Heart left ventricle (tissue), 16 donors: ENCODE results near the gene FAM181A. TPM values are rescaled to one million over a fixed set of nuclear protein-coding genes. Genes with fewer than 3 reads are reported as not detected.

ENCODE experiments used
- ATAC-seq, 4 donors: fragments of 200-7000 bp; cut with Tn5 transposase; one replicate each; pipeline ENCODE4 v1.9.1; 2020 to 2022; ENCODE audit warnings: moderate library complexity in 4 of 4, mild to moderate bottlenecking in 3 of 4, moderate number of reproducible peaks in 1 of 4
- DNase-seq, 5 donors: peaks; one replicate each; pipeline ENCODE4 v3.0.0-alpha.2; 2020
- H3K27ac ChIP-seq, 12 donors: fragments of 200-600 bp; sonication (generic) in 4 of 12; one replicate each; pipeline versions ENCODE4 v1.5.0 to v1.8.0; 2016 to 2022; ENCODE audit warnings: mild to moderate bottlenecking in 2 of 12
- H3K27me3 ChIP-seq, 9 donors: fragments of 200-600 bp; sonication (generic) in 2 of 9; one replicate each; pipeline versions ENCODE4 v1.5.1 to v1.8.0; 2016 to 2022; ENCODE audit warnings: mild to moderate bottlenecking in 3 of 9
- H3K36me3 ChIP-seq, 9 donors: fragments of 200-600 bp; sonication (generic) in 2 of 9; one replicate each; pipeline versions ENCODE4 v1.5.0 to v1.8.0; 2018 to 2022; ENCODE audit warnings: mild to moderate bottlenecking in 2 of 9
- H3K4me1 ChIP-seq, 12 donors: fragments of 200-600 bp; sonication (generic) in 4 of 12; one replicate each; pipeline versions ENCODE4 v1.5.0 to v1.8.0; 2016 to 2022; ENCODE audit warnings: mild to moderate bottlenecking in 3 of 12
- H3K4me3 ChIP-seq, 12 donors: fragments of 200-600 bp; sonication (generic) in 4 of 12; one replicate each; pipeline versions ENCODE4 v1.5.0 to v1.8.0; 2017 to 2022; ENCODE audit warnings: mild to moderate bottlenecking in 9 of 12, moderate library complexity in 4 of 12
- H3K9me3 ChIP-seq, 12 donors: fragments of 200-600 bp; sonication (generic) in 4 of 12; one replicate each; pipeline versions ENCODE4 v1.5.0 to v1.8.0; 2016 to 2022; ENCODE audit warnings: mild to moderate bottlenecking in 1 of 12
- POLR2A ChIP-seq, 2 donors: fragments of 450-650 bp; IDR thresholded peaks; one replicate each; pipeline ENCODE4 v1.6.1; 2017; ENCODE audit warnings: antibody characterized with exemption in 2 of 2, mild to moderate bottlenecking in 2 of 2, moderate library complexity in 2 of 2
- WGBS, 4 donors: extraction: QIAGEN DNeasy Blood & Tissue Kit in 2 of 4; methylation state at CpG; one replicate each; pipeline versions ENCODE4 v1.1.5 to v1.1.7; 2013 to 2018; 5-methylcytosine and 5-hydroxymethylcytosine counted together
- intact Hi-C, 10 donors: fragments of 100-400 bp; cut with DNase I; formaldehyde crosslinking; loops; one replicate each; pipeline versions ENCODE4 v1.11.1 to v1.14.2; 2022
- polyA plus RNA-seq, 2 donors: library from polyadenylated mRNA; stranded (reverse); fragments of 200-250 nt; gene quantifications; one replicate each; pipeline ENCODE4 v1.2.3, GENCODE V29; 2013
- total RNA-seq, 9 donors: library from RNA; depleted of rRNA in 2 of 9; stranded (reverse); fragments of >200 nt in 2 of 9; fragmentation: NEBNext Ultra II Directional in 3 of 9; extraction: Animal tissue kit (Norgen Biotek cat#: 25700) in 3 of 9; gene quantifications; one replicate each; pipeline versions ENCODE4 v1.1.0 to v1.2.4, GENCODE V29; 2016 to 2023
- TF ChIP-seq, protein P1 (sequence below), 12 donors: fragments of 200-600 bp; sonication (generic) in 4 of 12; IDR thresholded peaks; one replicate each; pipeline versions ENCODE4 v1.5.0 to v1.8.0; 2018 to 2022; ENCODE audit warnings: antibody characterized with exemption in 12 of 12, mild to moderate bottlenecking in 5 of 12
- donor health status: ischemic (EF 13 %, LVEDD 7.1; RV severe dilation, severe dysfunction).
- donor health status: healthy with polysubstance abuse.
- donor health status: DM: no; HTN: yes; CAD: no.
- donor health status: DM: no; HTN: no; CAD: no.
- donor health status: ischemic (EF 25% LVEDD 6.9; RV normal size, moderate dysfunction).
- donor health status: ischemic (EF 25% LVEDD 5.7; RV mildly dilated, moderate dysfunction).
- donor health status: healthy.
- donor health status: DM: yes; HTN: yes; CAD: no.
- donor health status: ischemic (EF 35%, LVEDD 5.7; RV mildly dilated, moderate dysfunction).
- donor health status: nonischemic (EF 11% LVEDD 7.7; RV severe dilation, severe dysfunction).
- donor health status: DM: yes; HTN: yes; CAD: no.
- donor health status: PGD.
- donor health status: ischemic (EF 29% LVEDD 5.4; RV normal size, mild dysfunction).
- donor health status: nonischemic (EF 23%, LVEDD 6.1; RV moderate dilation, normal function).

Gene FAM181A
- total and polyA plus RNA-seq, 11 donors = not detected

DNA sequence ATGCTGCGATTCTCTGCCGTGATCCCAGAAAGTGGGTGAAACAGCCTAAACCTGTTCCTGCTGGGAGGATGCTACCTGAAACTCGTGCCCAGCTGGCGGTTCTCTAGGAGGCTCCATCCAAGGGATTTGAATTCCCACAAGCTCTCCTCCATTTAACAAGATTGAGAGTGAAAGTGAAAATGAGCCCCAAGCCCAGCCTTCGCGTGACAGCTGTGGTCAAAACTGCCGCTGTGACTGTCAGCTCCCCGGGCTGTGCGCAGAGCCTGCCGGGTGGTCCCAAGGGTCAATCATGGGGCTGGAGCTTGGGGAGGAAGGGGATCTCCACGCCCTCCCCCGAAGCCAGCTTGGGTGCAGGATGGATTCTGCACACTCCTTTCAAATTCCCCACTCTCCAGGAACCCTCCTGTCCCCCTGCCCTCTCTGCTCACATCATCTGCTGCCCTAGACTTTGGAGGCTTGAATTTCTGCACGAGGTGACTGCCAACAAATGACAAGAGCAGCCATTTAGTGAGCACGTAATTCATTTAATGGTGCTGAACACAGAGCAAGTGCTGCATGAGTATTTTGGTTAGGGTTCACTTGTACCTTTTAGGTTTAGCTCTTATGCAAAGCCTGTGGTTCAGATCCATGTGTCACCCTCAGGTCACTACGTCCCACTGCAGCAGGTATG is 44.0 kb downstream of the FAM181A start:
- ATAC-seq (no peak), DNase-seq (no peak)
- WGBS, 4 donors = 21 to 35% (median 27%) methylated on average over 13 to 15 of the region's 15 CpGs
- Histone ChIP-seq H3K27me3 (no peaks in the 10 kb centered on the region), H3K36me3 (peaks cover 0 to 2% (median 0%) of the 10 kb centered on the region in 9 donors), H3K4me1 (peaks cover 0 to 91% (median 44%) of the 10 kb centered on the region in 12 donors), H3K9me3 (no peaks in the 10 kb centered on the region), H3K4me3 (peak overlapping the region in 11 of 12 donors; percentile 6 to 57 (median 32)), H3K27ac (peak overlapping the region in 11 of 12 donors; percentile 26 to 97 (median 64))
- intact Hi-C loops = no loop called here
- no peak for TF ChIP-seq POLR2A (IDR thresholded peaks at IDR 0.05)
- TF ChIP-seq, protein P1, sequence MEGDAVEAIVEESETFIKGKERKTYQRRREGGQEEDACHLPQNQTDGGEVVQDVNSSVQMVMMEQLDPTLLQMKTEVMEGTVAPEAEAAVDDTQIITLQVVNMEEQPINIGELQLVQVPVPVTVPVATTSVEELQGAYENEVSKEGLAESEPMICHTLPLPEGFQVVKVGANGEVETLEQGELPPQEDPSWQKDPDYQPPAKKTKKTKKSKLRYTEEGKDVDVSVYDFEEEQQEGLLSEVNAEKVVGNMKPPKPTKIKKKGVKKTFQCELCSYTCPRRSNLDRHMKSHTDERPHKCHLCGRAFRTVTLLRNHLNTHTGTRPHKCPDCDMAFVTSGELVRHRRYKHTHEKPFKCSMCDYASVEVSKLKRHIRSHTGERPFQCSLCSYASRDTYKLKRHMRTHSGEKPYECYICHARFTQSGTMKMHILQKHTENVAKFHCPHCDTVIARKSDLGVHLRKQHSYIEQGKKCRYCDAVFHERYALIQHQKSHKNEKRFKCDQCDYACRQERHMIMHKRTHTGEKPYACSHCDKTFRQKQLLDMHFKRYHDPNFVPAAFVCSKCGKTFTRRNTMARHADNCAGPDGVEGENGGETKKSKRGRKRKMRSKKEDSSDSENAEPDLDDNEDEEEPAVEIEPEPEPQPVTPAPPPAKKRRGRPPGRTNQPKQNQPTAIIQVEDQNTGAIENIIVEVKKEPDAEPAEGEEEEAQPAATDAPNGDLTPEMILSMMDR (IDR thresholded peaks at IDR 0.05) = peak in 1 of 12 donors; percentile 1

DNA sequence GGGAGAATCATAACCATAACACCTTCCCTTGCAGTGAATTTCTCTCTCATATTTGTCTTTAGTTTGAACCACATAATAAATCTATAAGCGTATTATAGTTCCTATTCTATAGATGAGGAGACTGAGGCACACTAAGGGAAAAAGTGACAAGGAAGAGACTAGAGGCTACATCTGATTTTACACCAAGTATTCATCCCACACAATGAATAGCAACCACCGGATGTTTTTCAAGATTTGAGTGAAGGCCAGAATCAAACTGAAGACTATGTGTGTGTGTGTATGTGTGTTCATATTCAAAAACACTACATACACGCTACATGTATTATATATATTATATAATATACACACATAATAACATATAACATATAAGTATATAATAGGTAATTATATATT is 44.5 kb downstream of the FAM181A start:
- 55 to 61% (median 58%) methylated on average over 3 of the region's 3 CpGs for WGBS, 4 donors
- no peaks in the 10 kb centered on the region for H3K27me3 ChIP-seq
- H3K4me3 ChIP-seq = peak overlapping the region in 6 of 12 donors; percentile 32 to 57 (median 48)
- TF ChIP-seq, protein P1 (IDR thresholded peaks at IDR 0.05) = no peak
- TF ChIP-seq POLR2A (IDR thresholded peaks at IDR 0.05) = no peak
- H3K9me3 ChIP-seq = no peaks in the 10 kb centered on the region
- ATAC-seq (no peak), DNase-seq (no peak)
- peak overlapping the region in 9 of 12 donors; percentile 20 to 97 (median 91) for H3K27ac ChIP-seq
- H3K4me1 ChIP-seq = peaks cover 0 to 88% (median 45%) of the 10 kb centered on the region in 12 donors
- H3K36me3 ChIP-seq = peaks cover 0 to 2% (median 0%) of the 10 kb centered on the region in 9 donors
- intact Hi-C loops = loop anchor here in 1 of 10 donors (2.0 kb wide), 1 partner anchor 13 kb away; no protein-coding TSS in a partner anchor

DNA sequence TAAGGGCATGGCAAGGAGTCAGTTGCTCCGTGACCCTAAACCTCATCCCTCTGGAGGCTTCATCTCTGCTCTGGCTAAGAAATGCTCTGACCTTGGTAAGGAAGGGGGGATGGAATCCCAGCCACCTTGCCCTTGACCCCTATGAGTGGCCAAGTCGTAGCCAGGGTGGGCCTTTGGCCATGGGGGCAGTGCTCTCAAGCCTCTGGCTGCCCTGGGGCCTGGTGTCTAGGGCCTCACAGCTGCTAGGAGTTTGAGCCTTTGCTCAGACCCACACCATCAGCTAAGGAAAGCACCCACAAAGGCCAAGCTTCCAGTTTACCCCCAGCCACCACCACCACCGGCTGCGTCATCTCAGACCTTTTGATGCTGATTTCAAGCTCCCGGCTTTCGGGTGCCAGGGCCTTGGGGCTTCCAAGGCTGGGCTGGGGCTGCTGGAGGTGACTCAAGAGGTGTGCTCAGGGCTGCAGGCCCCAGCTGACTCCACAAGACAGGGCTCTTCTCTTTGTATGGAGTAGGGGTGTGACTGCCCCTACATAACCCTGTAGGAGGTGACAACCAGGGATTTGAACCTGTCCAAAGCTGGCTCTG is 45.6 kb downstream of the FAM181A start:
- Histone ChIP-seq H3K36me3 (peaks cover 0 to 2% (median 0%) of the 10 kb centered on the region in 9 donors), H3K27ac (peak overlapping the region in 11 of 12 donors; percentile 74 to 97 (median 93)), H3K4me3 (peak overlapping the region in 9 of 12 donors; percentile 8 to 62 (median 54)), H3K9me3 (no peaks in the 10 kb centered on the region), H3K27me3 (no peaks in the 10 kb centered on the region), H3K4me1 (peaks cover 0 to 91% (median 48%) of the 10 kb centered on the region in 12 donors)
- no peak for TF ChIP-seq POLR2A (IDR thresholded peaks at IDR 0.05)
- TF ChIP-seq, protein P1 (IDR thresholded peaks at IDR 0.05) = no peak
- ATAC-seq (peak in 2 of 4 donors; percentile 21 to 26), DNase-seq (peak in 1 of 5 donors; percentile 68)
- WGBS, 4 donors = 51 to 70% (median 60%) methylated on average over 6 of the region's 6 CpGs
- intact Hi-C loops = loop anchor here in 1 of 10 donors (2.0 kb wide), 1 partner anchor 14 kb away; no protein-coding TSS in a partner anchor

DNA sequence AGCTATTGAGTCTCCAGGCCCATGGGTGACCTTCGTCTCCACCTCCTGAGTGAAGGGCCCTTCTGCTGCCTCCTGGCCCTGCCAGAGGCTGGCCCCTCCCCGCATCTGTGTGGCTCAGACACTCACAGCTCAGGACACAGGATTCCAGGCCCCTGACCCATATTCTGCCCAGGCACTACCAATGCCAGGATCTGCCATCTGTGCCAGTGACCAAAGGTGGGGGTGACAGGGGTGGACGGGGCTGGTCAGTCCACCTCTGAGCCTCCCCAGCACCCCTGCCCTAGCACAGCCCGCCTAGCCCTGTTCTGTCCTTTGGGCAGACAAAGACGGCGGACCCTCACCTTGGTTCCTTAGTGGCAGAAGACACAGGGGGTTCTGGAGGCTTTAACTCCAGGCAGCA is 46.5 kb downstream of the FAM181A start:
- DNase-seq (peak in 1 of 5 donors; percentile 55), ATAC-seq (peak in 3 of 4 donors; percentile 15 to 32 (median 30))
- Histone ChIP-seq H3K36me3 (peaks cover 0 to 2% (median 0%) of the 10 kb centered on the region in 9 donors), H3K27me3 (no peaks in the 10 kb centered on the region), H3K4me3 (peak overlapping the region in 11 of 12 donors; percentile 30 to 62 (median 55)), H3K9me3 (no peaks in the 10 kb centered on the region), H3K27ac (peak overlapping the region; percentile 57 to 97 (median 92)), H3K4me1 (peaks cover 0 to 86% (median 40%) of the 10 kb centered on the region in 12 donors)
- WGBS, 4 donors = 41 to 56% (median 49%) methylated on average over 5 to 6 of the region's 6 CpGs
- TF ChIP-seq POLR2A (IDR thresholded peaks at IDR 0.05) = no peak
- TF ChIP-seq, protein P1 (IDR thresholded peaks at IDR 0.05) = no peak
- intact Hi-C loops = loop anchor here in 1 of 10 donors (2.0 kb wide), 1 partner anchor 15 kb away; no protein-coding TSS in a partner anchor
